ENCODE data around the gene XPR1. TPM values are rescaled to one million over a fixed set of nuclear protein-coding genes. Genes with fewer than 3 reads are reported as not detected.

Gene XPR1
- total and polyA plus RNA-seq, 2 of the 8 experiments (the other 6 are each of a cell fraction or from before 2014, with no cell fraction given) = 28.6 to 43.9 TPM

DNA sequence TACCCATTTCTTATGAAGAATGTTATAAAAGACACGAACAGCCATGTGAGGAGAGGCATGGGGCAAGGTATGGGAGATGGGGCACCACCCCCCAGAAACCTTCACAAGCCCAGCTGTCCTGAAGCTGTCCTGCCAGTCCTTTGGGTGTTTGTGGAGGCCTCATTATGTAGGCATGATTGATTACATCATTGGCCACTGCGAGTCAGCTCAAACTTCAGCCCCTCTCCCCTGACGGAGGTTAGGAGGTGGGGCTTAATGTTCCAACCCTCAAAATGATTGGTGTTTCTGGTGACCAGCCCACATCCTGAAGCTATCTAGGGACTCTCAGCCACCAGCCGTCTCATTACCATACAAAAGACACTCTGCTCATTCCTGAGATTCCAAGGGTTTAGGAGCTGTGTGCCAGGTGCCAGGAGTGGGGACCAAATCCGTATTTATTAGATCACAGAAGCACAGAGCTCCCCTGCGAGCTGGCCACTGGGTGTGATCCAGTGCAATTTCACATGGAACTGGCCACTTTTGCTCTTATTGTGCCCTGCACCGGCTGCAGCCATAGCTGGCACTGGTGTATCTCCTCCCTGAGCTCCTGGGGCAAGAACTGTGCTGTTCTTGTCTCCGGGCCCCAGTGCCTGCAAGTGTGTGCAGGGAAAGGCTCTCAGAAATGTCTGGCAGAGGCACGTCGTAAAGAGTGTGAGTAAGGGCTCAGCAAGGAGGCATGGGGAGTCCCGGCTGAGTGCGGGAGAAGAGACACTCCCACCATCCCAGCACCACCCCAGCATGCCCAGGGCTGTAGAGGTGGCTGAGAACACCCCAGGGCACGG, 291.4 kb downstream of the XPR1 start:
- Histone ChIP-seq H3K56ac (replicated peaks; ENCODE audit: insufficient read length, low read depth, low read length) (peak overlapping the region; percentile 78), H4K5ac (ENCODE audit: insufficient read length, low read depth, low read length) (peak overlapping the region; percentile 91), H4K20me1 (replicated peaks in 1 of 2; ENCODE audit: control insufficient read depth in 1 of 2, insufficient read depth in 2 of 2, low read length in 2 of 2) (no peaks in the 10 kb centered on the region), H3K9me3 (ENCODE audit: insufficient read depth in 2 of 2, low read depth in 1 of 2, low read length in 1 of 2) (no peaks in the 10 kb centered on the region), H2BK15ac (ENCODE audit: low read length) (peak overlapping the region; percentile 93), H3K18ac (ENCODE audit: extremely low read depth, low read length) (peak overlapping the region; percentile 99), H3K79me2 (ENCODE audit: control insufficient read depth in 1 of 2, insufficient read depth in 2 of 2, low read length in 2 of 2) (no peaks in the 10 kb centered on the region), H3K27ac (ENCODE audit: low read depth, low read length) (peak overlapping the region; percentile 92), H2AK5ac (ENCODE audit: low read depth, low read length) (peak overlapping the region; percentile 96; the same call in 1 of the 2 replicates), H3K79me1 (ENCODE audit: low read depth, low read length) (no peaks in the 10 kb centered on the region), H4K8ac (ENCODE audit: extremely low read depth, insufficient read depth, low read length) (peak overlapping the region; percentile 51; the same call in 1 of the 2 replicates), H3K14ac (ENCODE audit: insufficient read length) (no peak overlapping the region), H3K9ac (replicated peaks in 1 of 4; ENCODE audit: extremely low read depth in 1 of 4, low read depth in 3 of 4, low read length in 3 of 4) (peak overlapping the region in 2 of 4 experiments; percentile 45 to 65; a peak in 5 of 7 replicates), H3K23me2 (ENCODE audit: low read depth, low read length) (peaks cover 2% of the 10 kb centered on the region), H2BK12ac (ENCODE audit: low read depth, low read length) (peak overlapping the region; percentile 100), H3K4me1 (replicated peaks in 1 of 4; ENCODE audit: control insufficient read depth in 3 of 4, insufficient read depth in 4 of 4, low read length in 3 of 4) (peaks cover 29 to 53% (median 42%) of the 10 kb centered on the region in 4 experiments), H2BK5ac (ENCODE audit: low read depth, low read length) (peak overlapping the region; percentile 100), H3K36me3 (ENCODE audit: control insufficient read depth in 2 of 4, insufficient read depth in 4 of 4, low read length in 3 of 4) (no peaks in the 10 kb centered on the region), H2AFZ (ENCODE audit: low read length) (no peak overlapping the region), H3K4ac (replicated peaks; ENCODE audit: insufficient read length, low read depth, low read length) (peak overlapping the region; percentile 97), H3K27me3 (replicated peaks in 1 of 4; ENCODE audit: control insufficient read depth in 3 of 4, extremely low read depth in 1 of 4, insufficient read depth in 3 of 4, low read length in 3 of 4) (no peaks in the 10 kb centered on the region; a peak in 1 of 7 replicates), H3K23ac (ENCODE audit: insufficient read length) (no peak overlapping the region), H3K4me2 (ENCODE audit: insufficient read depth in 1 of 2, low read depth in 2 of 2, low read length in 2 of 2) (peak overlapping the region; percentile 75 to 87), H4K91ac (replicated peaks; ENCODE audit: insufficient read length, low read length) (peak overlapping the region; percentile 99), H3K4me3 (ENCODE audit: extremely low read depth in 1 of 4, insufficient read depth in 2 of 4, low read depth in 3 of 4, low read length in 4 of 4) (peak overlapping the region in 3 of 4 experiments; percentile 19 to 42 (median 42); a peak in 6 of 8 replicates), H2BK120ac (replicated peaks; ENCODE audit: low read depth, low read length) (peak overlapping the region; percentile 67), H2BK20ac (ENCODE audit: low read length) (peak overlapping the region; percentile 91)
- peak; percentile 100 for FAIRE-seq
- DNase-seq (ENCODE audit: low read depth in 1 of 2, low spot score in 2 of 2) = peak; percentile 68 to 91
- 16% methylated on average over 13 of the region's 13 CpGs; no CpG with 5 or more reads in 1 of the 2 experiments for WGBS, 2 experiments (ENCODE audit: extremely low coverage in 1 of 2, insufficient coverage in 1 of 2, insufficient read length in 1 of 2, insufficient replicate concordance in 2 of 2, low coverage in 1 of 2, low lambda C conversion rate in 2 of 2, missing lambda C conversion rate in 1 of 2)
- POLR2A ChIA-PET (ENCODE audit: partially characterized antibody) = interaction anchor here (0.6 to 2.4 kb wide), 15 partner anchors 11 to 421 kb away, joined by 3 to 26 read pairs (median 3); partner anchors contain the start of genes ACBD6, KIAA1614 and STX6
- CTCF ChIA-PET (ENCODE audit: partially characterized antibody) = interaction anchor here (0.8 to 1.9 kb wide), 12 partner anchors 9 to 407 kb away, joined by 3 to 12 read pairs (median 4); partner anchors contain the start of gene KIAA1614
- TF ChIP-seq CEBPB (IDR thresholded peaks at IDR 0.05; ENCODE audit: low read depth, low read length) (peak; percentile 78; the same call in 1 of the 2 replicates), TCF12 (IDR thresholded peaks at IDR 0.05; ENCODE audit: low read depth, low read length) (peak; percentile 97), SIN3A (conservative IDR thresholded peaks at IDR 0.05 in 1 of 2, IDR thresholded peaks at IDR 0.05 in 1 of 2; ENCODE audit: low read depth in 1 of 2, low read length in 2 of 2) (peak in 1 of 2 experiments; percentile 49; a peak in 1 of 4 replicates), EP300 (IDR thresholded peaks at IDR 0.05; ENCODE audit: borderline replicate concordance in 1 of 2, low read depth in 2 of 2, low read length in 2 of 2) (no peak), SIX5 (IDR thresholded peaks at IDR 0.05; ENCODE audit: low read depth, low read length) (no peak), HDAC2 (IDR thresholded peaks at IDR 0.05; ENCODE audit: borderline replicate concordance in 1 of 2, low read depth in 2 of 2, low read length in 2 of 2) (peak; percentile 51 to 79; a peak in 2 of 4 replicates), CHD1 (IDR thresholded peaks at IDR 0.05; ENCODE audit: low read depth, low read length) (no peak), JUN (IDR thresholded peaks at IDR 0.05; ENCODE audit: low read depth, low read length) (no peak), POLR2AphosphoS5 (IDR thresholded peaks at IDR 0.05; ENCODE audit: low read depth, low read length) (peak; percentile 28)
- TF ChIP-seq, protein P1, sequence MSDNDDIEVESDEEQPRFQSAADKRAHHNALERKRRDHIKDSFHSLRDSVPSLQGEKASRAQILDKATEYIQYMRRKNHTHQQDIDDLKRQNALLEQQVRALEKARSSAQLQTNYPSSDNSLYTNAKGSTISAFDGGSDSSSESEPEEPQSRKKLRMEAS (IDR thresholded peaks at IDR 0.05) = no peak; the same call in 1 of the 2 replicates

Measured in H1 (cell line).